EL (cell line): Measurements from ENCODE around the gene TDRD1.

Source experiments
- DNase-seq: peaks from one replicate; pipeline ENCODE4 v3.0.0-alpha.2; 2016

The TDRD1 gene

DNA sequence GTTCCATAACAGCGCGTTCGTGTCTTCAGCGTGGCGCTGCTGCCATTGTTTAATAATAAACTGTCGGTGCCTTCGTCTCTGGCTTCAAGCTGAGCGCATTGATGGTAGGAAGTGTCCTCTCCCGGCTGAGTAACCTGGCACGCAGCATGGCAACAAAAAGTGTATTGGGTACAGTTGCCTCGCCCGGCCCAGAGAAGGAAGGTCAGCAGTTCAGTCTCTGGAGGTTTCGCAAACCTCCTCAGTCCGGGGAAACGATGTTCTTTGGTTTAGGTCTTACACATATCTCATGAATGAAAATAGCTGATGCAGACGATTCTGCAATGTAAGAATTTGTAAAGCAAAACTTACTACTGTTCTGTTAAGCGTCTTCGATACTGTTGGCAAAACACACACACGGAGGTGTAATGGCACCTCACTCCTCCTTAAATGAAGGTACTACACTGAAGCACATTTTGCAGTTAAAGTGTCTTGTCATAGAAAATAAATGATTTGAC, 4.4 kb upstream of the TDRD1 start:
- no peak for DNase-seq

DNA sequence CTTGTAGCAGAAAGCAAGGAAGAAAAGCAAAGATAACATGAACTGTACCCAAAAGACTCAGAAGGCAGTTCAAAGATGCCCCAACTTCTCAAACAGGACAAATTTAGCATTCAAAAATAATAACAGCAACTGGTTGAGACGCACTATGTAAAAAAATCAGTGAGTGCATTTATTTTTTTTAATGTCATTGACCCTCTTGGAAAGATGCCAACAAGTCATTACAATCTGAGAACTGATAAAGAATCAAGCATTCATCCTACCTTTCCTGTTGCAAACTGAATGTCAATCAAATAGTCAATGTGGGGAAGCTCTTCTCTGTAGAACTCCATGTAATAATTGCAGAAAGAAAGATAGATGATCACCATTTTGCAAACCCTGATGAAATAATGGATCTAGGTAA, 3.5 kb upstream of the TDRD1 start:
- no peak for DNase-seq

- no peak for DNase-seq
These were observed 2.6 kb upstream of the TDRD1 start for GRCh38 chr10:114176511-114176910.

- no peak for DNase-seq
These were observed 594 bp downstream of the TDRD1 start for GRCh38 chr10:114179747-114180146.

DNA sequence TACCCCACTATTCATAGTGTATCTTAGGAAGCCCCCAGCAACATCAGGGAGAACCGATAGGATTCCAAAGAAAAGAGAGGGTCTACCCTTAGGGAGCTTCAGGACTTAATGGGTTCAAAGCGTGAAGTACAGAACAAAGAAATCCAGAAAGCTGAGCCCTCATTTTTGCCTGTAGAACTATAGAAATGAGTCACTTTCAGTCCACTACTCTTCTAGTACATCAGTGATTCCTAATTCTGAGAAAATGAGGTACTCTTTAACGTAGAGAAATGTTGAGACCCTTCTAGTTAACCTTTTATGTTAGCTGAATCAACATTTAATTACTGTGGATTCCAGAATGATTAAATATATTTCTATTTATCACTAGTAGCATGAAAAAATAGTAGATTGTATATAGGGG, 1.8 kb downstream of the TDRD1 start:
- DNase-seq: no peak

- DNase-seq: no peak
These were observed 2.8 kb downstream of the TDRD1 start for GRCh38 chr10:114181971-114182370.

- DNase-seq: no peak
These were observed 4.4 kb downstream of the TDRD1 start for GRCh38 chr10:114183563-114183962.

DNA sequence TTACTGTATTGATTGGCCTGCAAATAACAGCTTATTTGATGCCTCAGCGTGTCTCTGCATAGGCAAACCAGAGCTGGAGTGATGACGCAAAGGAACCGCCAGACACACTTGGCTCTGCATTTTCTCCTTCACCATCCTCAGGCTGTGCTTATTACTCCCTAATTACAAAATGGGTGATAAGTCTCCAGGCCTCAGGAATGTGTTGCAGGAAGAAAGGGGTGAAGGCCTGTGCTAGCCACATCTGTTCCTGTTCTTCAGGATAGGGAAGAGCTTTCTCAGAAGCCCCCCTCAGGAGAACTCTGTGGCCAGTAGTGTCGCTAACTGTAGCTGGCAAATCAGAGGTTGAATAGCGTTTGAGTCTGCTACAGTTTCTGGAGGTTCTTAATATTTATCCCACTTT, 5.1 kb downstream of the TDRD1 start:
- no peak for DNase-seq

- DNase-seq: no peak
These were observed 8.8 kb downstream of the TDRD1 start for GRCh38 chr10:114188001-114188400.

- DNase-seq: no peak
These were observed 9.7 kb downstream of the TDRD1 start for GRCh38 chr10:114188900-114189299.

DNA sequence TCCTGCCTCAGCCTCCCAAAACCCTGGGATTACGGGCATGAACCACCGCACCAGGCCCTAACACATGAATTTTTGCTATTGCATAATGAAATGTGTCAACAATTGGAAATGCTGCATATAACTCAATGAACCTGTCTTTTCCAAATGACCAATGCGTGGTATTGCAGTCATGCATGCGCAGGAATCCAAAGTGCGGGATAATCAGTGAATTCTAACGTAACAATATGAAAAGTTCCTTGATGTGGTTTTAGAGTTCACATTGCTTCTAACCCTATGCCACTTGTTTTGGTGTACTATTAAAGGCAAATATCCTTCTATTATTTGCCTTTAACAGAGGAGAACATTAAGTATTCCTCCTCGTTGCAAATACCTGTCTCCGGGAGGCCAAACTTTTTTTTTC, 10.5 kb downstream of the TDRD1 start:
- DNase-seq: no peak

GRCh38 chr10:114195079-114195478, 15.9 kb downstream of the TDRD1 start:
- DNase-seq: no peak

DNA sequence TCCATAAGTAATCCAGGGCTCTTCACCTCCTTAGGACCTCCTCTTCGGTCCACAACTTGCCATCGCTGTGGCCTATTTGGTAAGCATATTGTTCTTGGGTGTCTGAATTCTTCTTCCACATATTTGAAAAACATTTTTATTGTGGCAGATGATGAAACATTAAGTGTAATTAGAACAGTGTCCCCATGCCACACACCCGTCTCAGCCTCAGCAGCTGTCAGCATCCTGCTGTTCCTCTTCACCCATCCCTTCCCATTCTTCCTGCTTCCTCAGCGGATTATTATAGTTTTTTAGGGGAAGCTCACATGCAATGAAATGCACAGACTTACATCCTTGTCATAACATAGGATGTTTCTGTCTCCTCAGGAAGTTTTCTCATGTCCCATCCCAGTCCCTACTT, 20.1 kb downstream of the TDRD1 start:
- DNase-seq: no peak

DNA sequence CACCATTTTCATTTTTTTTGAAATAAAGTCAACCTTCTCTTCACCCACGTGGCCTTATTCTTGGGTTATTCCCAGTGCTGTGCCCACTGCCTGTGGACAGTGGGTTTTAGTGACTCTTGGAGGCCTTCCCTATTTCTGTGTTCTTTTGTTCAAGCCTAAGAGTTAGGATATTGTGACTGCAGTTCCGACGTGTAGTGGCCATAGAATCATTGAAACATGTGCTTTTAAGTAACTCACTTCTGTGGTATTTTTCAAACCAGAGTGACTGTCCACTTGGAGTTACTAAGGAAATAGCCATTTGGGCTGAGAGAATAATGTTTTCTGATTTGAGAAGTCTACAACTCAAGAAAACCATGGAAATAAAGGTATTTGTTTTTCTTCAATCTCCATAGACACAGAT, 23.7 kb downstream of the TDRD1 start:
- no peak for DNase-seq

DNA sequence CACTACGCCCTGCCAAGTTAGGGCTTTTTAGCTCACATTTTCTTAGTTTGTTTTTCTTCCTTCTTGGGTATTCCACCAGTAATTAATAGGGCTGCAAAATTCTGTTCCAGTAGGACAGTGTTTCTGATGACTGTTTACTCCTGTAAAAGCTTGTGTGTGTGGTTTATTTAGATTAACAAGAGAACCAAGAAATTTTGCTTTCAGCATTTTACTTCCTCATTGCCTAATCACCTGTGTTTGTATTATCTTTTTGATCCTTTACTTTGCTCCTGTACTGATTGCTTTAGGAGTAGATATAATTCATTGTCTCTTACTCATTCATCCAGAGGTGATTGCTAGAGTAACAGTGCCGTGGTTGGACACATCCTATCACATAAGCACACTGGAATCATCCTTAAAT, 27.7 kb downstream of the TDRD1 start:
- DNase-seq: no peak

DNA sequence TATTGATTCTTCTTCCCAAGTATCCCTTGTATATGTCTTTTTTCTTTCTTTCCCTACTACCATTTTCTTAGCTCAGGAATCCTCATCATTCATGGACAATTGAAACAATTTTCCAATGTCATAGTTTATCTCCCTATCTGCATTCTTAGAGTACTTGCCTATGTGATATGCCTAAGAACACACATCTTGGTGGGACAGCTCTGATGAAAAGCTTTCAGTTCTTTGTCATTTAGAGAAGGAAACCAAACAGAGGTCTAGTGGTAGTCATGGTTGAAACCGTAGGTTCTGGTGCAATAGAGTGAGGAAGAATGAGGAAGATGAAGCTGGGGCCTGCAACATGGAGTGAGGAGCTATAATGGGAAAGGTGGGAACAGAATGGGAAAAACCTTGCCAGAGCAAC, 28.2 kb downstream of the TDRD1 start:
- no peak for DNase-seq

GRCh38 chr10:114208351-114208750, 29.2 kb downstream of the TDRD1 start:
- peak; percentile 10 for DNase-seq

- no peak for DNase-seq
These were observed 33.0 kb downstream of the TDRD1 start for GRCh38 chr10:114212153-114212552.

DNA sequence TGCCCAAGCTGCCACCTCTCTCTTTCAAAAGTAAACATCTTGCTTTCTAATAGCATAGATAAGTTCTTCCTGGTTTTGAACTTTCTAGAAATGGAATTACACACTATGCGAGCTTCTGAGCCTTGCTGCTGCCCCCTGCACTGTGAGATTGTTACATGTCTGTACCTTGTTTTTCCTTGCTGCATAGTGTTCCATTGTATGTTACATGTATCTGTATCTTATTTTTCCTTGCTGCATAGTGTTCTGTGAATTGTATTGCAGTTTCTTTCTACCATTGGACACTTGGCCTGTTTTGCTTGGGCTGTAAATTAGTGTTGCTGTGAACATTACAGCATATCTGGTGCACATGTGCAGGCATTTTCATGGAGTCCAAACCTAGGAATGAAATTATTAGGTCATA, 35.9 kb downstream of the TDRD1 start:
- no peak for DNase-seq

DNA sequence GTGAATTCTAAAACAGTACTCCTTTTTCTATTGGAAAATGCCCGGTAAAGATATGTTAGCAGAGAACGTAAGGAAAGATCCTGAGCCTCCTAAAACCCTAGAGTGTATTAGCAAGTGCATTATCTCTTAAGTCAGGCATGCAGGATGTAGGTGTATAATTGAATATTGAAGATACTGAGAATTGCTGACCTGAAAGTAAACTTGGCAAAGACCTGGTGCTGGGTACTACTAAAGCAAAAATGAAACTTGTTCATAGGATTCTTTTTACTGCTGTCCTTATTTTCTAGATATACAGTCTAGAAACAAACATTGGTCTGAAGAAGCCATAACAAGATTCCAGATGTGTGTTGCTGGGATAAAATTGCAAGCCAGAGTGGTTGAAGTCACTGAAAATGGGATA, 41.1 kb downstream of the TDRD1 start:
- DNase-seq: no peak

GRCh38 chr10:114221235-114221634, 42.1 kb downstream of the TDRD1 start:
- no peak for DNase-seq

- no peak for DNase-seq
These were observed 43.9 kb downstream of the TDRD1 start for GRCh38 chr10:114223066-114223465.

DNA sequence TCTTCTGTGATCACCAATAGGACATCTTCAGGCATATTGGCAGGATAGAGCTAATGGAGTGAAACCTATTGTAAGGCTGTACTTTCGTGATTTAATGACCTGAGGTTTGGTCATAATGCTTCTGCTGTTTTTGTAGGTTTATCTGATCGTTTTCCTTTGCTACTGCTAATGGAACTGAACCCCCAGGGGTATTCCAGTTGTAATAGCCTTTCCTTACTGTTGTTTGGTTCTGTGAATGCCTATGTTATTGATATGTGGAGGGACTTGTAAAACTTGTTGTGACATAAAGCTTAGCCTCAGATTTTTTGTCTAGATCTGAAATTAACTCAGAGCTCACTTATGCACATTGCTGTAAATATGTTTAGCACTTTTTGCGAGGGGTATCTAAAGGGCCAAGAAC, 49.0 kb downstream of the TDRD1 start:
- DNase-seq: no peak

DNA sequence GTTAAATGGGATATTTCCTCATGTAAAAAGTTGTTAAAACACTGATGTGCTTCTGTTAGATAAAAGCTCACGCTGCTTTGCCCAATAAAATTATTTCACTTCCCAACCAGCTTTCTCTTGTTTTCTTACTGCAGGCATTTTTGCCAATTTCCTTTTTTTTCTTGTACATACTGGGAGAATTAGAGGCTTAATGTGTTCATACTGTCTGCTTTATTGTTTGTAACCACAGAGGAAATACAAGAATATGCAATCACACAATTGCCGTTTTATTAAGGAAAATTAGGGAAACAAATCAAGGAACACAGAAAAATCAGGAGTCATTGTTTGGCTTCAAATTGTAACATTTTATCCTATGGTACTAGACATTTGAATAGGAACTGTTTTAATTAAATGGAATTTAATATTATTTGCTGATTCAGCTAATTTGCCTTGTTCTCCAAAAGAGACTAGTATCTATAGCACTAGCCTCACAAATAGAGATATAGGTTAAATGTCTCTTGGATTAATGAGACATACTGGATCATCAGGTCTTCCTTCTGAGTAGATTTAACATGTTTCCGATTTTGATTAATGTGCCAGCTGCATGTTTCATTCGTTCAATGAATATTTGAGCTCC, 53.5 kb downstream of the TDRD1 start:
- no peak for DNase-seq

GRCh38 chr10:114233482-114233881, 54.3 kb downstream of the TDRD1 start:
- DNase-seq: no peak

DNA sequence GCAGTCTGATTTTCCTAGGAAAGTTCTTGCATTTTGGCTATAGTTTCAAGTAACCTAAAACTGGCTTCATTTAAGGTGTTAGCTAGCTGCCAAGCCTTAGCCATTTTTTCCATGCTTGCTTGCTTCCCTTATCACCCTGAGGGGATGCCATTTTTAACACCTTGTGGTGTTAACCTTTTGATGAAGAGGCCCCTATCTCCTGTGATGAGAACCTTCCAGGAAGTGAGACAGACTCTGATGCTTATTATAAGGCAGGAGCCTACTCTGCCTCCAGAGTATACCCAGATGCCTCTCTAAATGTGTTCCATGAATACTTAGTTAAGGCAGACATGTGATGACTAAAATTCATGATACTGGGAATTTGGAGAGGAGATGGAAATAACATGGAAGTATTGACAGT, 55.0 kb downstream of the TDRD1 start:
- no peak for DNase-seq
